IPS-18a (cell line): ENCODE results near the gene TMEM237.

Experiments used
- H3K27ac ChIP-seq: one replicate; pipeline ENCODE4 v1.5.1; 2013; ENCODE audit warnings: low read length
- H3K27me3 ChIP-seq: one replicate; pipeline ENCODE4 v1.6.1; 2013; ENCODE audit warnings: mild to moderate bottlenecking, low read length; ENCODE audit not compliant: control insufficient read depth, insufficient read depth
- H3K36me3 ChIP-seq: one replicate; pipeline ENCODE4 v1.6.1; 2013; ENCODE audit warnings: low read depth, low read length; ENCODE audit not compliant: control insufficient read depth
- H3K4me1 ChIP-seq: one replicate; pipeline ENCODE4 v1.6.1; 2013; ENCODE audit warnings: low read depth, low read length; ENCODE audit not compliant: control insufficient read depth
- H3K4me3 ChIP-seq: one replicate; pipeline ENCODE4 v1.5.1; 2013; ENCODE audit warnings: low read length
- H3K9ac ChIP-seq: one replicate; pipeline ENCODE4 v1.6.1; 2013; ENCODE audit warnings: mild to moderate bottlenecking, low read length, moderate library complexity
- H3K9me3 ChIP-seq: one replicate; pipeline ENCODE4 v1.6.1; 2013; ENCODE audit warnings: low read depth, low read length; ENCODE audit not compliant: control insufficient read depth

TMEM237 gene

DNA sequence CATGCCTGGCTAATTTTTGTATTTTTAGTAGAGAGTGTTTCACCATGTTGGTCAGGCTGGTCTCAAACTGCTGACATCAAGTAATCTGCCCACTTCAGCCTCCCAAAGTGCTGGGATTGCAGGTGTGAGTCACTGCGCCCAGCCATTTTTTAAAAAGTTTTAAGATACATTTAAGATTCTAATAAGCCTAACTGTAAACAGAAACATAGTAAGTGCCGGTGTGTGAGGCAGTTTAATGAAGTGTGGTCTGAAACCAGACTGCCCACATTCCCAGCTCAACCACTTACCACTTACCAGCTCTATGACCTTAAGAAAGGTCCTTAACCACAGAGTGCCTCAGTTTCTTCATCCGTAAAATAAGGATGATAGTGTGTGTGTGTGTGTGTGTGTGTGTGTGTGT is 42.4 kb downstream of the TMEM237 start:
- H3K36me3 ChIP-seq = no peaks in the 10 kb centered on the region
- H3K9me3 ChIP-seq = no peaks in the 10 kb centered on the region
- H3K27me3 ChIP-seq = no peaks in the 10 kb centered on the region
- no peak overlapping the region for H3K9ac ChIP-seq
- H3K4me1 ChIP-seq = no peaks in the 10 kb centered on the region
- no peak overlapping the region for H3K4me3 ChIP-seq
- H3K27ac ChIP-seq = no peak overlapping the region

DNA sequence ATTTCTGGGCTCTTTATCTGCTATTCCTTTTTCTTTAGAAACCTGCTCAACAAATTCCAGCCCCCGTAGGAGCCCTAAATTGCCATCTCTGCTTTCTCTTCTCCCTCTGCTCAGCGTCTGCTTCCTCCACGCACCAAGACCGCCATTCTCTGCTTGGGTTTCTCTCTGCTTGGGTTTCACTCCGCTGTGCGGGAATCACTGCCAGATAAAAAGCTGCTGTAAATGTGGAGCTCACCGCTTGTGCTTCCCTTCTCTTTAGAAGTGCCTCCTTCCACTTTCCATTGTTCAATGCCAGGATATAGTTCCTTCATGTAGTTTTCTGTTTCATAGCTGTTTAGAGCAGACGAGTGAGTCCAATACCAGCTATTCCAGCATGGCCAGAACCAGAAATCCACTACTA is 45.9 kb downstream of the TMEM237 start:
- Histone ChIP-seq H3K27ac (no peak overlapping the region), H3K9ac (no peak overlapping the region), H3K4me3 (no peak overlapping the region), H3K4me1 (no peaks in the 10 kb centered on the region), H3K9me3 (no peaks in the 10 kb centered on the region), H3K36me3 (no peaks in the 10 kb centered on the region), H3K27me3 (no peaks in the 10 kb centered on the region)

DNA sequence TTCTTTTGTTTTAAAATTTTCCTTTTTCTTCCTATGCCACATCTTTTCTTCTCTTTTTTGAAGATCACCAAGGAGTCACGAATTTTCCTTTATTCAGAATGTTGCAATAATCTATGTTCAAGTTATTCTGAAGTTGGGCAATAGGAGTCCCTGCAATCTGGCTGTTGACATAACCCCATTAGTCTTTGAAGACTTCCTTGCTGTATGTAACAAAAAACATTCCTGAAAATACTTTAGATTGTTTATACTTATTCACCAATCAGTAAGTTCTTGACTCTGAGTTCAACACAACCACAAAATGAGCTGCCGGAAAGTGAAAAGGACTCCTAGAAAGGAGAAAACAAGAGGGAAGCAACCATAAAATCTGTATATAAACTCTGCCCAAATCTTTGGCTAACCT is 62.8 kb downstream of the TMEM237 start:
- Histone ChIP-seq H3K27ac (no peak overlapping the region), H3K9me3 (no peaks in the 10 kb centered on the region), H3K36me3 (no peaks in the 10 kb centered on the region)

DNA sequence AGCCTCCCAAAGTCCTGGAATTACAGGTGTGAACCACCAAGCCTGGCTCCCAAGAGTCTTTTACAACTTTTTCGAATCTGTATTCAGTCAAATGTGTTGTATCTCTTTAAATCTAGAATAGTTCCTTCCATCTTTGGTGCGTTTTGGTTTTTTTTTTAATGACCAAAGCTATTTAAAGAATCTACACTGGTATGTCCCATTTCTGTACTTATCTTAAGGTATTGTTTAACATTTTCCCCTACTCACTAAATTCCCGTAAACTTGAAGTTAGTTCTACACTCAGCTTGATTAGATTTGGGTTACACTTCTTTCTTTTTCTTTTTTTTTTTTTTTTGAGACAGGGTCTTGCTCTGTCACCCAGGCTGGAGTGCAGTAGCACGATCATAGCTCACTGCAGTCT is 63.8 kb downstream of the TMEM237 start:
- Histone ChIP-seq H3K4me1 (no peaks in the 10 kb centered on the region), H3K4me3 (no peak overlapping the region), H3K27ac (no peak overlapping the region), H3K27me3 (no peaks in the 10 kb centered on the region), H3K9ac (no peak overlapping the region), H3K9me3 (no peaks in the 10 kb centered on the region), H3K36me3 (no peaks in the 10 kb centered on the region)

More for the DNA sequence above, 62.8 kb downstream of the TMEM237 start:
- Histone ChIP-seq H3K9ac (no peak overlapping the region), H3K27me3 (no peaks in the 10 kb centered on the region), H3K4me3 (no peak overlapping the region), H3K4me1 (no peaks in the 10 kb centered on the region)

- H3K4me1 ChIP-seq = no peaks in the 10 kb centered on the region
- H3K4me3 ChIP-seq = no peak overlapping the region
- H3K27ac ChIP-seq = no peak overlapping the region
- H3K27me3 ChIP-seq = no peaks in the 10 kb centered on the region
- H3K9me3 ChIP-seq = no peaks in the 10 kb centered on the region
- H3K36me3 ChIP-seq = no peaks in the 10 kb centered on the region
- no peak overlapping the region for H3K9ac ChIP-seq
These were observed 67.3 kb downstream of the TMEM237 start for GRCh38 chr2:201575971-201576370.

DNA sequence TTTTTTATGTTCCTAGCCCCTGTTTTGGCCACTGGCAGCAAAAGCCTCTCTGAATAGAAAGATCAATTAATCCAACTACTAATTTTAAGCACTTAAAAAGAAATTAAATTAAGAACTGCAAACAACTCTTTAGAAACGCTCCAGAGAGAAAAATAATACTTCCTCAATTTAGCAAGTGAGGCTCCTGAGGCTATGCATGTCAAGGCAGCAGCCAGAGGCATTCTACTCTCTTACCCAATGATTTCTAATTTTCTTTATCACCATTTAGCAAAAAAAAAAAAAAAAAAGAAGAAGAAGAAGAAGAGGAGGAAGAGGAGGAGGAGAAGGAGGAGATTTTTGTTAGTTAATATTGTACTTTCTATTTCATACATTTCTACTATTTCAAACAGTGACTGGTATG is 68.5 kb downstream of the TMEM237 start:
- Histone ChIP-seq H3K9me3 (no peaks in the 10 kb centered on the region), H3K36me3 (no peaks in the 10 kb centered on the region), H3K4me1 (no peaks in the 10 kb centered on the region), H3K27me3 (no peaks in the 10 kb centered on the region), H3K4me3 (no peak overlapping the region), H3K9ac (no peak overlapping the region), H3K27ac (no peak overlapping the region)

- Histone ChIP-seq H3K27me3 (no peaks in the 10 kb centered on the region), H3K4me1 (no peaks in the 10 kb centered on the region), H3K9me3 (no peaks in the 10 kb centered on the region), H3K36me3 (no peaks in the 10 kb centered on the region), H3K27ac (no peak overlapping the region), H3K9ac (no peak overlapping the region), H3K4me3 (no peak overlapping the region)
These were observed 70.3 kb downstream of the TMEM237 start for GRCh38 chr2:201572846-201573508.
